ENCODE measurements around the gene TAGAP.

The TAGAP gene

DNA sequence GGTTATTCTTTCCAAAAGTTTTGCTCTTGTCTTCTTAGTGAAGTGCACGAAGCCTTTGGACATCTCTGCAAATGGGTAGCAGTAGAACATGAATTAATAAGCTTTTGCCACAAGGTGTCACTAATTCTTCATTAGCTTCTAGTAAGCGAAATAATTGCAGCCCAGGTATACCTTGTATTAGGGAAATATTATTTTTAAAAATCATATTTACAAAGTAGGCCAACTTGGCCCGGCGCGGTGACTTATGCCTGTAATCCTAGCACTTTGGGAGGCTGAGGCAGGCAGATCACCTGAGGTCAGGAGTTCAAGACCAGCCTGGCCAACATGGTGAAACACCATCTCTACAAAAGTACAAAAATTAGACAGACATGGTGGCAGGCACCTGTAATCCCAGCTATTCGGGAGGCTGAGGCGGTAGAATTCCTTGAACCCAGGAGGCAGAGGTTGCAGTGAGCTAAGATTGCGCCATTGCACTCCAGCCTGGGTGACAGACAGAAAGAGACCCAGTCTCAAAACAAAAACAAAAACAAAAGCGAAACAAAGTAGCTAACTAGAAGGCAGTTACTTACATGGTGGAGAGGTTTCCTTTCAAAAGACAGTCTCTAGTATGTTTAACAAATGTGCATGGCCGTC lies 36.0 kb downstream of the TAGAP start:
- no peak for DNase-seq (ENCODE audit: extremely low read depth, low read depth)
- peak; percentile 16 for TF ChIP-seq CTCF (IDR thresholded peaks at IDR 0.05; ENCODE audit: low read depth, low read length)

DNA sequence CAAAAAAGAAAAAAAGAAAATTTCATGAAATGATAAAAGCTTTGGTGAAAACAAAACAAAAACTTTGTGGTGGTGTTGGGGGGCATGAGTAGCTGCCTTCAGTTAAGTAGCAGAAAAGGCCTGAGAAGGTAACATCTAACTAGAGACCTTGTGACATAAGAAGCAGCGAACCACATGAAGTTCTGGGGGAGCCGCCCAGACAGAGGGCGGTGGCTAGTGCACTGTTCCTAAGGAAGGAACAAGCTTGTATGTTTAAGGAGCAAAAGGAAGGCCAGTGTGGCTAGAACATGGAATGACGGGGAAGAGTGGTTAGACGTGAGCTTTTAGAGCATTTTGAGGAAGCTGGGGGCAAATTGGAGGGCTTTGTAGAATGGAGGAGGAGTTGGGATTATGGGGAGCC lies 37.3 kb downstream of the TAGAP start:
- no peak for DNase-seq (ENCODE audit: extremely low read depth, low read depth)

GRCh38 chr6:159005436-159005835 lies 39.4 kb downstream of the TAGAP start:
- no peak for TF ChIP-seq CTCF (IDR thresholded peaks at IDR 0.05; ENCODE audit: low read depth, low read length)
- DNase-seq (ENCODE audit: extremely low read depth, low read depth), result no peak

More for the DNA sequence above, 37.3 kb downstream of the TAGAP start:
- no peak for TF ChIP-seq CTCF (IDR thresholded peaks at IDR 0.05; ENCODE audit: low read depth, low read length)

DNA sequence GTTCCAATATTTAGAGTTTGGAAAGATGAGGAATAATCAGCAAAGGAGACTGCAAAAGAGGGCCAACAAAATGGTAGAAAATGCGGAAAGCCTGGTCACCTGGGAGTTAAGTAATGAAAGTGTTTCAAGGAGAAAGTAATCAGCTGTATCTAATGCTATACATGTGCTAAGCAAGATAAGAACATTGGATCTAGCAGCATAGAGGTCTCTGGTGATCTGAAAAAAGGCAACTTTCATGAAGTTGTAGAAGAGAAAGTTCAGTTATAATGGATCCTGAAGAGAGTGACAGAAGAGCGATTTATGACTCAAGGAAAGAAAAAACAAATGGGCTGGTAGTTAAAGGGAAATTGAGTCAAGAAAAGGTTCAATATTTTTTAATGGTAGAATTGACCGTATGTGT lies 40.2 kb downstream of the TAGAP start:
- no peak for TF ChIP-seq CTCF (IDR thresholded peaks at IDR 0.05; ENCODE audit: low read depth, low read length)
- no peak for DNase-seq (ENCODE audit: extremely low read depth, low read depth)

DNA sequence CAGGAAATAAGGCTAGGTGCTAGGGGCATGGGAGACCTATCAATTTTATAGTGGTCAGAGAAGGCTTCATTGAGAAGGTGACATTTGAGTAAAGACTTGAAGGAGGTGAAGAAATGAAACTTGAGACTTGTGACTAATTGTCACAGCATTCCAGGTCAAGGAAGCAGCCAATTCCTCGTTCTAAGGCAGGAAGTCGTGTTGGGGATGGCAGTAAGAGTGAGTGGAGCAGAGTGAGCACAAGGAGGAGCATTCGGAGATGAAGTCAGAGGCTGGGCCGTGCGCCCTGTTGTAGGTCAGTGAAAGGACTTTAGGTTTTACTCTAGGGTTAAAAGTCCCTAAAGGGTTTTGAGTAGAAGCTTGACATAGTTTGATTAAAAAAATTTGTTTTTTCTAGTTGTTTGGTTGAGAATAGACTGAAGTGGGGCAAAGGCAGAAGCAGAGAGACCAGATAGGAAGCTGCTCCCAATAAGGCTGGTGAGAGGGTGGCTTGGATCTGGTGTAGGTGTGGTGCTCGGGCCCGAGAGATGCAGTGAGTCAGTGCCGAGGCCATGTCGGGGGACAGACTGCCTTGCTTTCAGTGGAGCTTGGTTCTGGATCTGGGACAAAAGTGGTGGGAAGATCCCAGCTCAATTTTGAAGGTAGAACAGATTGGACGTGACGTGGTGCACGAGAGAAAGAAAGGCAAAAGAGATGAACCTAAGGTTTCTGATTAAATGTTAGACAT lies 42.2 kb downstream of the TAGAP start:
- no peak for DNase-seq (ENCODE audit: extremely low read depth, low read depth)
- no peak for TF ChIP-seq CTCF (IDR thresholded peaks at IDR 0.05; ENCODE audit: low read depth, low read length)

DNA sequence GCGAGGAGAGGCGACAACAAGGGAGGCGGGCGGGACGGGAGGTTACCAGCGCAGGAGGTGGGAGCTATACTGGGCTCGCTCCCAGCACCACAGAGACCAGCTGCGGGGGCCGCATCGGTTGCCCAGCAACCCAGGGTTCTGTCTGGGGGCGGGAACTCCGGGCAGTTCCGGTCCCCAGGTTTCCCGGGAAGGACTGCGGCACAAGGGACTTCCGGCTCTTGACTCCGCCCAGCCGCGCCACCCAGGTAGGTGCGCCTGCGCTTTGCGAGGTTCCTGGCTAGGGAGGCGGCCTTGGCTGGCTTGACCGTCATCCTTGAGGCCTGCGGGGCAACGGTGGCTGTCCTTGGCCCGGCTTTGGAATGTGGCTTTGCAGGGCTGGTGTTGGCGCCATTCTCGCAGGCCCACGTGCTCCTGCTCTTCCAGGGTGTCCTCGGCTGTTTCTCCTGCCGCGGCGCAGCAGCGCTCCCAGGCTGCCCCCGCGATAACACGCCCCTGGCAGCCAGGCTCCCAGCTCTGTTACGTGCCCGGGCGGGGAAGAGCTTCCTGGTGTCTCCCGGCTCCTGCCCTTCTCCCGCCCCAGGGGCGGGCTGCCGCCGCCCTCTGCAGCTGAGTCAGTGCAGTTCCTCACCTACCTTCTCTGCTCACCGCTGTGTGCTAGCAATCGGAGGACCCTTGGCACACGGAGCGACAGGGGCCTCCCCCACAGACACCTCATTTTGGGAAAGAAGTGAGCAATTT lies 45.0 kb downstream of the TAGAP start, which contains the start of gene RSPH3:
Gene RSPH3, minus strand, starts transcription at position 537 of the 738 bp plus-strand sequence. CDS start 652 bp downstream, outside the sequence.
- peak; percentile 77 for DNase-seq (ENCODE audit: extremely low read depth, low read depth)
- peak; percentile 10 for TF ChIP-seq CTCF (IDR thresholded peaks at IDR 0.05; ENCODE audit: low read depth, low read length)

All from AG09319 (cell line).